Activated T-cell treated with anti-CD3 and anti-CD28 coated beads for 24 hours (primary cell): ENCODE results near the gene NDUFA13.

Source experiments
- DNase-seq: peaks from one replicate; pipeline ENCODE4 v3.0.0-alpha.2; 2020; ENCODE audit warnings: low read depth

The NDUFA13 gene

GRCh38 chr19:19571071-19571786, 55.2 kb downstream of the NDUFA13 start:
- no peak for DNase-seq

- no peak for DNase-seq
These were observed 59.4 kb downstream of the NDUFA13 start for GRCh38 chr19:19575411-19575810.
